ENCODE results near the gene MTG2. TPM values are rescaled to one million over a fixed set of nuclear protein-coding genes. Genes with fewer than 3 reads are reported as not detected.

Gene MTG2
- total RNA-seq, 6 experiments from 2014 or later, result 27.0 to 45.6 (median 31.8) TPM

DNA sequence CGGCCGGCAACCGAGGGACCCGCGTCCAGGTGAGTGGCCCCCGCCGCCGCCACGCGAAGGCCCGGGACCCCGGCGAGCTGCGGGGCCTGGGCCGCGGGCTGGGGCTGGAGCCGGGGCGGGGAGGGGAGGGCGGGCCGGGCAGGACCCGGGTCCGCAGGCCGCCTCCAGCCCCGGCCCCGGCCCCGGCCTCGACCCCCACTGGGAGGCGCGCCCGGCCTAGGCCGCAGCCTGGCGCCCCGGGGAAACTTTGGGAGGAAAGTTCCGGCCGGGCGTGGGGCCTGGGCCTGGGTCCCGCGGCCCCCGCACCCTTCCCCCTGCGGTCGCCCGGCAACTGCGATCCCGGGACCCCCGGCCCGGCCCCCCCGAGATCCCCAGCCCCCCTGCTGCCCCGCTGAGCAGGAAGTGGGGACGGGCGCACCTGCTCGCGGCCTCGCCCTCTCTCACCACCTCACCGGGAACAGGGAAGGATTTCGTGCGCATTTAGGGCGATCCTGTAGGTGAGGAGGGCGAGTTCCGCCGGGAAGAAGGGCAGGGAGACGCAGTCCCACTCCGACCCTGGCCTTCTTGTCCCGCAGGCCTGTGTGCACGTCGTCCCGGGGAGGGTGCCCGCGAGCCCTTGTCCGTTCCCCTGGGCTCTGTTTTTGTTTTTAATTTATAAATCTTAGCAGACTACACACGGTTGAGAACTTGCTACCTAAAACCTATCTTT, 55.9 kb downstream of the MTG2 start:
- TF ChIP-seq, protein P1, sequence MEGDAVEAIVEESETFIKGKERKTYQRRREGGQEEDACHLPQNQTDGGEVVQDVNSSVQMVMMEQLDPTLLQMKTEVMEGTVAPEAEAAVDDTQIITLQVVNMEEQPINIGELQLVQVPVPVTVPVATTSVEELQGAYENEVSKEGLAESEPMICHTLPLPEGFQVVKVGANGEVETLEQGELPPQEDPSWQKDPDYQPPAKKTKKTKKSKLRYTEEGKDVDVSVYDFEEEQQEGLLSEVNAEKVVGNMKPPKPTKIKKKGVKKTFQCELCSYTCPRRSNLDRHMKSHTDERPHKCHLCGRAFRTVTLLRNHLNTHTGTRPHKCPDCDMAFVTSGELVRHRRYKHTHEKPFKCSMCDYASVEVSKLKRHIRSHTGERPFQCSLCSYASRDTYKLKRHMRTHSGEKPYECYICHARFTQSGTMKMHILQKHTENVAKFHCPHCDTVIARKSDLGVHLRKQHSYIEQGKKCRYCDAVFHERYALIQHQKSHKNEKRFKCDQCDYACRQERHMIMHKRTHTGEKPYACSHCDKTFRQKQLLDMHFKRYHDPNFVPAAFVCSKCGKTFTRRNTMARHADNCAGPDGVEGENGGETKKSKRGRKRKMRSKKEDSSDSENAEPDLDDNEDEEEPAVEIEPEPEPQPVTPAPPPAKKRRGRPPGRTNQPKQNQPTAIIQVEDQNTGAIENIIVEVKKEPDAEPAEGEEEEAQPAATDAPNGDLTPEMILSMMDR (IDR thresholded peaks at IDR 0.05), result no peak
- no peak for TF ChIP-seq POLR2A (IDR thresholded peaks at IDR 0.05)
- H3K27me3 ChIP-seq, result no peaks in the 10 kb centered on the region
- DNase-seq (peak in 1 of 3 donors; percentile 43), ATAC-seq (no peak)
- peak overlapping the region; percentile 70 to 81 (median 70) for H3K4me3 ChIP-seq
- H3K27ac ChIP-seq, result peak overlapping the region; percentile 44 to 78 (median 77)
- WGBS (ENCODE audit: insufficient coverage, low coverage, low lambda C conversion rate, missing lambda C conversion rate), result 0% methylated on average over 5 of the region's 70 CpGs
- peaks cover 0 to 15% (median 3%) of the 10 kb centered on the region in 4 donors for H3K4me1 ChIP-seq
- no peaks in the 10 kb centered on the region for H3K9me3 ChIP-seq
- H3K36me3 ChIP-seq, result no peaks in the 10 kb centered on the region
- intact Hi-C loops (cut with DNase I), result no loop called here

DNA sequence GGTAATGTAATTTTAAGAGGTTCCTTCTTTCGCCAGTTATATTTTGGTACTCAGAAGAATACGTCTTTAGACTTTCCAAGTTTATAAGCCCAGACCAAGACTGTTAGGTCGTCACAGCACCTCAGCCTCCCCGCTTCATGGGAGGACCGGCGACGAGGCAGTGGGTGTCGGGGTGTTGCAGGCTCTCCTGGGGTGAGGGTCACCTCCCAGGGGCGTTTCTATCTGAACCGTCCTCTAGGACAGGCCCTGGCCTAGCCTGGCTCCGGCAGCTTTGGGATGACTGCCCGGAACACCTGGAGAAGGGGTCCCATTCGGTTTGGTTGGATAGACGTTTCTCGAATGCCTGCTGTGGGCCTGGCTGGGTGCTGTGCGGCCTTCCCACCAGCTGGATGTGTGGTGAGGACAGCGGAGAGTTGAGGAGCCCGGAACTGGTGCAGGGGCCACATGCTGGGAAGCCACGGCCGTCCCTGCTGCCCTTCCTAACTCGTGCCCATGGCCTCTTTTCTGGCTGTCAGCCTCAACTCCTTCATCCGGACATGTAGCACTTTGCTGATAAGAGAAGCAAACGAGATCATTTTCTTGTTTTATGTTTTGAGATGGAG, 56.6 kb downstream of the MTG2 start:
- H3K9me3 ChIP-seq, result no peaks in the 10 kb centered on the region
- TF ChIP-seq POLR2A (IDR thresholded peaks at IDR 0.05), result no peak
- TF ChIP-seq, protein P1 (IDR thresholded peaks at IDR 0.05), result no peak
- no peaks in the 10 kb centered on the region for H3K27me3 ChIP-seq
- H3K27ac ChIP-seq, result peak overlapping the region in 2 of 3 donors; percentile 44 to 78
- 34% methylated on average over 11 of the region's 23 CpGs for WGBS (ENCODE audit: insufficient coverage, low coverage, low lambda C conversion rate, missing lambda C conversion rate)
- DNase-seq (no peak), ATAC-seq (no peak)
- H3K36me3 ChIP-seq, result no peaks in the 10 kb centered on the region
- peak overlapping the region; percentile 70 to 81 (median 70) for H3K4me3 ChIP-seq
- intact Hi-C loops (cut with DNase I), result no loop called here
- H3K4me1 ChIP-seq, result peaks cover 0 to 15% (median 3%) of the 10 kb centered on the region in 4 donors

DNA sequence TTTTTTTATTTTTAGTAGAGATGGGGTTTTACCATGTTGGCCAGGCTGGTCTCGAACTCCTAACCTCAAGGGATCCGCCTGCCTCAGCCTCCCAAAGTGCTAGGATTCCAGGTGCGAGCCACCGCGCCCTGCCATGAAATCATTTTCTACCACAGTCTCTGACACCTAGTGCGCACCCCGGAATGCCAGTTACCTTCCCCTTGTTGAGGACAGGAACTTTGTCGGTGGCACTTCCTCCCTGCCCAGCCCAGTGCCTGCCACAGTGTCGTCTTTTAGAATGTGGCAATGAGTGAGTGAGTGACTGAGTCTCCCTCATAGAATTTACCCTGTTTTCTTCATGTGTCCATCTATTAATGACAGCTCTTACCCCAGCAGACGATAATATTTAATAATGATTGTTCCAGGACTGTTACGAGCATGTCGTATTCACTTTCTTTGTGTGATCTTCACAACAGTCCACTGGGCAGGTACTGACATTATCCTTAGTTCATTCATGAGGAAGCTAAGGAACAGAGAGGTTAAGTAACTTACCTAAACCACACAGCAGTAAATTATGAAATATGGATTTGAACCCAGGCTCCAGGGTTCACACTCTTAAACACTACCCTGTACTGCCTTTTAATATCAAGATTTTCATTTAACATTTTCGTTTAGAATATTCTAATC, 57.3 kb downstream of the MTG2 start:
- H3K4me1 ChIP-seq, result peaks cover 0 to 18% (median 6%) of the 10 kb centered on the region in 4 donors
- no peak for ATAC-seq
- DNase-seq, result no peak
- H3K27ac ChIP-seq, result no peak overlapping the region
- WGBS (ENCODE audit: insufficient coverage, low coverage, low lambda C conversion rate, missing lambda C conversion rate), result 79% methylated on average over 6 of the region's 13 CpGs
- no peak overlapping the region for H3K4me3 ChIP-seq
- H3K9me3 ChIP-seq, result no peaks in the 10 kb centered on the region
- H3K27me3 ChIP-seq, result no peaks in the 10 kb centered on the region
- intact Hi-C loops (cut with DNase I), result no loop called here
- TF ChIP-seq, protein P1 (IDR thresholded peaks at IDR 0.05), result no peak
- TF ChIP-seq POLR2A (IDR thresholded peaks at IDR 0.05), result no peak
- no peaks in the 10 kb centered on the region for H3K36me3 ChIP-seq

DNA sequence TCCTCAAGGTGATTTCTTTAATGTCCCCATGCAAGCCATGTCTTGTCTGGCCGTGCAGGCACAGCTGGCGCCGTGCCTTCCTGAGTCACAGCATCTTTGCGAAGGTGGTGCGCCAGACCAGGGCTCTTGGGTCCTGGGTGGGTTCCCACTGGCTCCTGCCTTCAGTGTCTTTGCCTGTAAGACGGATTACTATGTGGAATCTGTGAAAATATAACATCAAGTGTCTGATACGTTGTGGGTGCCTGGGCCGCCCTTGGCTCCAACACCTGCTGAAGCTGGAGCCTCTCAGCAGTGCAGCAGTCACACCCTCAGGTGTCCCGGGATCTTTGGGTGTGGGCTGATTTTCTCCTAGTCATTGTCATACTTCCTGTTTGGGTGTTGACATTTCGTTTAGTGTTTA, 58.7 kb downstream of the MTG2 start:
- no peaks in the 10 kb centered on the region for H3K27me3 ChIP-seq
- no peak overlapping the region for H3K4me3 ChIP-seq
- no peaks in the 10 kb centered on the region for H3K9me3 ChIP-seq
- intact Hi-C loops (cut with DNase I), result no loop called here
- H3K4me1 ChIP-seq, result peaks cover 0 to 24% (median 11%) of the 10 kb centered on the region in 4 donors
- DNase-seq (no peak), ATAC-seq (no peak)
- no peak overlapping the region for H3K27ac ChIP-seq
- H3K36me3 ChIP-seq, result no peaks in the 10 kb centered on the region
- 74% methylated on average over 7 of the region's 10 CpGs for WGBS (ENCODE audit: insufficient coverage, low coverage, low lambda C conversion rate, missing lambda C conversion rate)
- TF ChIP-seq POLR2A (IDR thresholded peaks at IDR 0.05), result no peak
- TF ChIP-seq, protein P1 (IDR thresholded peaks at IDR 0.05), result no peak
